ENCODE measurements around the gene FSCN2.

FSCN2 gene

DNA sequence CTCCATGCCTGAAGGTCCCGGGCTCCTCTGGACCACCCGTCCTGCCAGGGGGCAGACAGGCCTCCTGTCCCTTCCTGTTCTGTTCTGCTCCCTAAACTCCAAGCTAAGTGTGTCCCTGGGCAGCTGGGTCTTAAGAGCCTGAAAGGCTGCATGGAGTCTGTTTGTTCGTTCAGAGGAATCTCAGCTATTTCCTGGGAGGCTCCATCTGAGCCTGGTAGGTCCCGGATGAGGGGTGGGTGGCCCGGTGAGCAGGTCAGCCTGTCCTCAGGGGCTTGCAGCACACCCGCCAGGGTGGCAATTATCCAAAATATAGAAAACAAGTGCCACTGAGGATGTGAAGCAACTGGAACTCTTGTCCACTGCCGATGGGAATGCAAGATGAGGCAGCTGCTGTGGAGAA is 28.1 kb upstream of the FSCN2 start:
- no peaks in the 10 kb centered on the region for H3K4me1 Mint-ChIP-seq
- no peaks in the 10 kb centered on the region for H3K36me3 Mint-ChIP-seq
- DNase-seq (no peak), ATAC-seq (replicated peaks) (no peak)
- H3K9me3 Mint-ChIP-seq = peaks cover 0 to 1% of the 10 kb centered on the region in 2 donors
- H3K27ac Mint-ChIP-seq = no peak overlapping the region
- H3K27me3 Mint-ChIP-seq = peaks cover 0 to 5% of the 10 kb centered on the region in 2 donors
- no peak overlapping the region for H3K4me3 Mint-ChIP-seq

DNA sequence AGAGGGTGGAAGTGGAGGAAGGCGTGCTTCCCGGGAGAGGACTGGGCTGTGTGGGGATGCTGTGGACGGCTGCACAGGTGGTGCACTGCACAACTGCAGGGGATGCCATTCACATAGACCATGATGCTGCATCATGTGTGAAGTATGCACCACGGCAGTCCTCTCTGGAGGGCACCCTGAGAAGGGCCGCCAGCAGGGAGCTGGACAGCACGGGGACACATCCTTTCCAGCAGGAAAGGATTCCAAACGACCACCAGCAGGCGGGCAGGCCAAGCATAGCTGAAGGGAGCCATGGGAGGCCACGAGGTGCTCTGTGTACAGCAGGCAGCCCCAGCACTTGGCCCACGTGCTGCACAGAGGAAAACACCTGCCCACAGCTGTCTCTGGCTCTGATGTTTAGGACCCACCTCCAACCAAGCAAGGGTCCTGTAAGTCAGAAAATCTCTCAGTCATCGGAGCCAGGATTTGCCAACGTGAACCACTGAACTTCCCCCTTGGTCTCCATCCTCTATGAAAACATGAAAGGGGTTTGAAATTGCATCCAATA is 25.6 kb upstream of the FSCN2 start:
- ATAC-seq (replicated peaks) (no peak), DNase-seq (no peak)
- Mint-ChIP-seq H3K27me3 (peaks cover 0 to 5% of the 10 kb centered on the region in 2 donors), H3K36me3 (no peaks in the 10 kb centered on the region), H3K4me1 (peaks cover 0 to 2% of the 10 kb centered on the region in 2 donors), H3K27ac (no peak overlapping the region), H3K4me3 (no peak overlapping the region), H3K9me3 (no peaks in the 10 kb centered on the region)

DNA sequence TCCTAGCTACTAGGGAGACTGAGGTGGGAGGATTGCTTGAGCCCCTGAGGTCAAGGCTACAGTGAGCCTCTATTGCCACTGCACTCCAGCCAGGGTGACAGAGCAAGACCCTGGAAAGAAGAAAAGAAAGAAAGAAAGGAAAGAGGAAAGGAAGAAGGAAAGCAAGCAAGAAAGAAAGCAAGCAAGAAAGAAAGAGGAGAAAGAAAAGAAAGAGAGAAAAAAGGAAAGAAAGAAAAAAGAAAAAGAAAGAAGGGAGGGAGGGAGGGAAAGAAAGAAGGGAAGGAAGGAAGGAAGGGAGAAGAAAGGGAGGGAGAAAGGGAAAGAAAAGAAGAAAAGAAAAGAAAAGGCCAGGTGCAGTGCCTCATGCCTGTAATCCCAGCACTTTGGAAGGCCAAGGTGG is 24.6 kb upstream of the FSCN2 start:
- ATAC-seq (replicated peaks) = no peak
- Mint-ChIP-seq H3K9me3 (peaks cover 0 to 2% of the 10 kb centered on the region in 2 donors), H3K36me3 (peaks cover 2 to 7% of the 10 kb centered on the region in 2 donors), H3K27me3 (no peaks in the 10 kb centered on the region), H3K4me3 (no peak overlapping the region), H3K27ac (no peak overlapping the region), H3K4me1 (peaks cover 0 to 10% of the 10 kb centered on the region in 2 donors)
- DNase-seq = no peak

DNA sequence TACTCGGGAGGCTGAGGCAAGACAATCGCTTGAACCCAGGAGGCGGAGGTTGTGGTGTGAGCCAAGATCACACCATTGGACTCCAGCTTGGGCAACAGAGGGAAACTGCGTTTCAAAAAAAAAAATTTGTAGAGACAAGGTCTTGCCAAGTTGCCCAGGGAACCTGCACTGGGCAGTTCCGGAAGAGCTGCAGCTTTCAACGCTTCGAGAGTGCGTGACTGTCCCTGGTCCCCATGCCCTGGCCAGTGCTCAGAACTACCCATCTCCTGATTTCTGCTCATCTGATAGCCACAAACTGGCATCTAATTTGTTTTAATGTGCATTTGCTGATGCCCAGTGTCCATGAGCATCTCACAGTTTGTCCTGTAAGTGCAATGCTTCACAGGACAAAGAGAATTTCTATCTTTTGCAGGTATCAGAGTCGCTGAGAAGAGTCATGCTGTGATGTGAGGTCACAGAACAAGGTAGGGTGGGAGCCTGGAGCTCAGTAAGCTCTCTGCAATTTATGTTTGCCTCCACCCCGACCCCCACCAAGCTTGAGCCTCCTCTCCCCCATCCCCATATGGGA is 19.5 kb upstream of the FSCN2 start:
- Mint-ChIP-seq H3K9me3 (peaks cover 0 to 3% of the 10 kb centered on the region in 2 donors), H3K4me1 (peaks cover 22 to 43% of the 10 kb centered on the region in 2 donors), H3K4me3 (peak overlapping the region; percentile 95 to 100), H3K27me3 (no peaks in the 10 kb centered on the region), H3K36me3 (peaks cover 42 to 48% of the 10 kb centered on the region in 2 donors), H3K27ac (peak overlapping the region; percentile 100)
- no peak for DNase-seq
- no peak for ATAC-seq (replicated peaks)

DNA sequence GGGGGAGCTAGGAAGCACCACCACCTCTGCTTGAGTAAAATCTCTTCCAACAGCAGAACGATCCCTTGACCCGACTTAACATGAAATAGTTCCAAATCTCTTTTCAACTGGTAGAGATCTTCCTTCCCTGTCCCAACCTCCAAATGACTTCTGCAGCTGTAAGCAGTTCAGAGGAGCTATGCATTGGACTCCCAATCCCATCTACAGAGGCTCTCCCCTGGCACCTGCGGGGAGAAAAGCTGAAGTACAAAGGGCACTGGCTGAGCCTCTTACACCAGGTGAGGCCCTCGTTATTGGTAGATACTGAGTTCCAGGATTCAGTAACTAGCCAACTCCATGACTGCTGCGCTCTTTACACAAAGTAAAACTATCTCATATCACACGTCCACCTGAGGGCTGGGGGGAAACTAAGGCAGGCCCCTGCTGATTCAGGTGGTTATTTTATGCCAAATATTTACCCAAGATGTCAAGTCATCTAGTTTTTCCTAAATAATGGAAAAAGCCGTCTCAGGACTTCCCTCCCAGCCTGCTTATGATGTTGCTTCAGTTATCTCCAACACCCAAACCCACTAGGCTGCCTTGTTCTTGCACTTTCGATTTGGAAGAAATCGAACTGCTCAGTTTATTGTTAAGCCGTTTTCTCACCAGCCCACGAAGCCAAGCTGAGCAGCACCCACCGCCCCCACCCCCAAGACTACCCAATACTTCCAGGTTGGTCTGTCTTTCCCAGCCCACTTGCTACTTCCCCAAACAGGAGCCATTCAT is 18.8 kb upstream of the FSCN2 start:
- DNase-seq (no peak), ATAC-seq (replicated peaks) (no peak)
- Mint-ChIP-seq H3K27me3 (no peaks in the 10 kb centered on the region), H3K36me3 (peaks cover 42 to 49% of the 10 kb centered on the region in 2 donors), H3K9me3 (peaks cover 0 to 3% of the 10 kb centered on the region in 2 donors), H3K27ac (peak overlapping the region; percentile 100), H3K4me3 (peak overlapping the region; percentile 95 to 100), H3K4me1 (peaks cover 22 to 45% of the 10 kb centered on the region in 2 donors)

DNA sequence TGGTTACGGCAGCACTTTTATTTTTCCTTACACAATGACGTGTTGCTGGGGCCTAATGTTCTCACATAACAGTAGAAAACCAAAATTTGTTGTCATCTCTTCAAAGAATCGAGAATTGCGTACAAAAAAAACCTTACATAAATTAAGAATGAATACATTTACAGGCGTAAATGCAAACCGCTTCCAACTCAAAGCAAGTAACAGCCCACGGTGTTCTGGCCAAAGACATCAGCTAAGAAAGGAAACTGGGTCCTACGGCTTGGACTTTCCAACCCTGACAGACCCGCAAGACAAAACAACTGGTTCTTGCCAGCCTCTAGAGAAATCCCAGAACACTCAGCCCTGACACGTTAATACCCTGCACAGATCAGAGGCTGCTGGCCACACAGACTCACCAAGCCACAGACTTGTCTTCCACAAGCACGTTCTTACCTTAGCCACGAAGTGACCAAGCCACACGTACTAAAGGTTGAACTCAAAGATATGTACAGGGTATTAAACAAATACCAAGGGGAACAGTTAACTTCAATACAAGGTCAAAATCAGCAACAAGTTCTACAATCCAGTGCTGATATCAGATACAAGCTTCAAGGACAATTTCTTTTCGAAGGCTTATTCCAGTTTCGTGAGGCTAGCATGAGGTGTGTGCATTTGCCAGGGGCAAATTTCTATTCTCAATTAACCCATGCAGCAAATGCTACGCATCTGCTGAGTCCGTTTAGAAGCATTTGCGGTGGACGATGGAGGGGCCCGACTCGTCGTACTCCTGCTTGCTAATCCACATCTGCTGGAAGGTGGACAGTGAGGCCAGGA is 18.0 kb upstream of the FSCN2 start:
- Mint-ChIP-seq H3K27me3 (no peaks in the 10 kb centered on the region), H3K4me1 (peaks cover 22 to 47% of the 10 kb centered on the region in 2 donors), H3K4me3 (peak overlapping the region; percentile 95 to 100), H3K9me3 (peaks cover 0 to 3% of the 10 kb centered on the region in 2 donors), H3K36me3 (peaks cover 44 to 51% of the 10 kb centered on the region in 2 donors), H3K27ac (peak overlapping the region; percentile 100)
- DNase-seq (no peak), ATAC-seq (replicated peaks) (no peak)

- H3K27me3 Mint-ChIP-seq = no peaks in the 10 kb centered on the region
- no peak for DNase-seq
- peaks cover 0 to 3% of the 10 kb centered on the region in 2 donors for H3K9me3 Mint-ChIP-seq
- H3K4me3 Mint-ChIP-seq = peak overlapping the region; percentile 95 to 100
- no peak for ATAC-seq (replicated peaks)
- H3K36me3 Mint-ChIP-seq = peaks cover 48 to 55% of the 10 kb centered on the region in 2 donors
- H3K27ac Mint-ChIP-seq = peak overlapping the region; percentile 100
- H3K4me1 Mint-ChIP-seq = peaks cover 22 to 49% of the 10 kb centered on the region in 2 donors
Observed at GRCh38 chr17:81510785-81511553, 17.2 kb upstream of the FSCN2 start.

DNA sequence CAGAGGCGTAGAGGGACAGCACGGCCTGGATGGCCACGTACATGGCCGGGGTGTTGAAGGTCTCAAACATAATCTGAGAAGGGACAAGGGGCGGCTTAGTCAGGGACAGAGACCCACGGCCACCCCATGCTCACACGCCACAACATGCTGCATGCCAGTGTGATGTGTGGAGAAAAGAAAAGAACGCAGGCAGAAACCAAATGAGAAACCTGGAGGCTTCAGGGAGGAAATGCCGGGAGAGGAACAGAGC is 16.7 kb upstream of the FSCN2 start:
- DNase-seq = no peak
- Mint-ChIP-seq H3K27ac (peak overlapping the region; percentile 100), H3K9me3 (peaks cover 0 to 3% of the 10 kb centered on the region in 2 donors), H3K27me3 (no peaks in the 10 kb centered on the region), H3K36me3 (peaks cover 48 to 58% of the 10 kb centered on the region in 2 donors), H3K4me1 (peaks cover 22 to 53% of the 10 kb centered on the region in 2 donors), H3K4me3 (peak overlapping the region; percentile 95 to 100)
- ATAC-seq (replicated peaks) = no peak

GRCh38 chr17:81511804-81512561 is 16.2 kb upstream of the FSCN2 start:
- H3K4me1 Mint-ChIP-seq = peaks cover 25 to 58% of the 10 kb centered on the region in 2 donors
- peaks cover 0 to 3% of the 10 kb centered on the region in 2 donors for H3K9me3 Mint-ChIP-seq
- H3K27me3 Mint-ChIP-seq = no peaks in the 10 kb centered on the region
- peak overlapping the region; percentile 95 to 100 for H3K4me3 Mint-ChIP-seq
- no peak for ATAC-seq (replicated peaks)
- peaks cover 51 to 62% of the 10 kb centered on the region in 2 donors for H3K36me3 Mint-ChIP-seq
- no peak for DNase-seq
- H3K27ac Mint-ChIP-seq = peak overlapping the region; percentile 100

GRCh38 chr17:81512562-81513371 is 15.4 kb upstream of the FSCN2 start, which contains the start of gene ACTG1:
Gene ACTG1, minus strand, starts transcription at chr17:81512799. Its CDS starts 445 bp downstream, at chr17:81512354.
- peak; percentile 41 to 49 for ATAC-seq (replicated peaks)
- Mint-ChIP-seq H3K27me3 (no peaks in the 10 kb centered on the region), H3K4me3 (peak within 1 kb of the TSS; percentile 98 to 100), H3K36me3 (peaks cover 51 to 60% of the 10 kb centered on the region in 2 donors), H3K4me1 (peaks cover 29 to 58% of the 10 kb centered on the region in 2 donors), H3K27ac (peak within 1 kb of the TSS; percentile 100), H3K9me3 (peaks cover 0 to 1% of the 10 kb centered on the region in 2 donors)
- peak; percentile 85 for DNase-seq

DNA sequence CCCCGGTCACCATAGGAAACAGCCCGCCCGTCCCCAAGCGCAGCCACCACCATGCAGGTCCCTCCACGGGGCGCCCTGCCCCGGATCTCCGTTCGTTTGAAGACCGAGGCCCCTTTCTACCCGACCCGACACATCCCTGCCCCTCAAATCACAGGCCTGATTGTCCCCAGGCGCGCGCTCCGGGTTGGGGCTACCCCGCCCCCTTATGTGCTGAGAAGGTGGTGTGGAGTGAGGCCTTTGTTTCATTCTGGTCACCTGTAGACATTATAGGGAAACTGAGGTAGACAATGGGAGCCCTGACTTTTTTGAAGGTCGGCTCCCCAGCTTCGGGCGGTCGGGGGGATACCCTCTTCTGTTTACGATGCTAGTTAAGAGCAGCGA is 14.8 kb upstream of the FSCN2 start:
- Mint-ChIP-seq H3K36me3 (peaks cover 51 to 57% of the 10 kb centered on the region in 2 donors), H3K27ac (peak overlapping the region; percentile 98), H3K27me3 (no peaks in the 10 kb centered on the region), H3K4me3 (peak overlapping the region; percentile 91 to 98), H3K4me1 (peaks cover 34 to 58% of the 10 kb centered on the region in 2 donors), H3K9me3 (peaks cover 0 to 1% of the 10 kb centered on the region in 2 donors)
- ATAC-seq (replicated peaks) (peak; percentile 27 to 28), DNase-seq (peak; percentile 80)

DNA sequence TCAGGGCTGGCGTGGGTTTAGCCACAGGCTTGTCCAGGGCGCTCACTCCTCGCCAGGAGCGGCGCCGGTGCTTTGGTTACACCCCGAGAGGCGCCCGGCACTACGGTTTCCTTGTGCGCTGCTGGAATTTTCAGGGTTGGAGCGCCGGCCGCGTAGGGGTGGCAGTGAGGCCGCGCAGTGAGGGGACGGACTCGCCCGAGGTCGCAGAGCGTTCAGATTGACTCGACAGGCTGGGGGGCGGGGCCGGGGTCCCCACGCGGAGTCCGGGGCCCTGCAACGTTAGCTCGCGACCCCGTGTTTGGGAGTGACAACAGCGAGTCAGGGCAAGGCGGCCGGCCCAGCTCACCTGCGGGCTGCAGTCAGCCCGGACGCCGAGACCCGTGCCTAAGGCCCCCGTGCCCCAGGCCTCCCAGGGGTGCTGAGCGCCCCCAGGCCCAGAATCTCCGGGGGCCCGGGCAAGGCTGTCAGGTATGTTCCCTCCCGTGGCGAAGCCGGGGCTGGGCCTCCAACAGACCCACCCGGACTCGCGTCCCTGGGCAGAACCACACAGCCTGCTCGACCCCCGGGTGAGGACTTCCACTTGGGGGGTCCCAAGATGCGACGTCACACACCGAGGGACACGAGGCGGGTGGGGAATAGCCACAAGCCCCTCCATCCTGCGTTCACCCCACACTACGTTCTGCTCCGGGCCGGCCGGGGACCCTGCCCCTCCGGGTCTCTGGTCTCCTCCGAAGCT is 14.3 kb upstream of the FSCN2 start:
- Mint-ChIP-seq H3K9me3 (peaks cover 0 to 1% of the 10 kb centered on the region in 2 donors), H3K36me3 (peaks cover 47 to 52% of the 10 kb centered on the region in 2 donors), H3K27ac (peak overlapping the region; percentile 98), H3K4me3 (peak overlapping the region; percentile 91 to 98), H3K4me1 (peaks cover 32 to 56% of the 10 kb centered on the region in 2 donors), H3K27me3 (no peaks in the 10 kb centered on the region)
- ATAC-seq (replicated peaks) (peak; percentile 1 to 3), DNase-seq (peak; percentile 60)

All from stimulated activated naive B cell treated with anti-CD40 and anti-IgM and Interleukin-4, amounts not matched to agents 10 μg/mL and 1 μg/mL and 100 μg/mL, for 72 hours (primary cell).